NCI-H2107 treated with DMSO at 0.1 percent for 48 hours (cell line): ENCODE results near the gene GASK1A.
"Not testable (repeated sequence)": the region's sequence is repeated elsewhere in the genome, so short reads cannot be mapped to it uniquely, and the experiment has no call there.

Experiments used
- DNase-seq: peaks from one replicate; lab custom pipeline; 2025; ENCODE audit not compliant: unreplicated experiment; lab: John Stamatoyannopoulos, UW

GASK1A gene

DNA sequence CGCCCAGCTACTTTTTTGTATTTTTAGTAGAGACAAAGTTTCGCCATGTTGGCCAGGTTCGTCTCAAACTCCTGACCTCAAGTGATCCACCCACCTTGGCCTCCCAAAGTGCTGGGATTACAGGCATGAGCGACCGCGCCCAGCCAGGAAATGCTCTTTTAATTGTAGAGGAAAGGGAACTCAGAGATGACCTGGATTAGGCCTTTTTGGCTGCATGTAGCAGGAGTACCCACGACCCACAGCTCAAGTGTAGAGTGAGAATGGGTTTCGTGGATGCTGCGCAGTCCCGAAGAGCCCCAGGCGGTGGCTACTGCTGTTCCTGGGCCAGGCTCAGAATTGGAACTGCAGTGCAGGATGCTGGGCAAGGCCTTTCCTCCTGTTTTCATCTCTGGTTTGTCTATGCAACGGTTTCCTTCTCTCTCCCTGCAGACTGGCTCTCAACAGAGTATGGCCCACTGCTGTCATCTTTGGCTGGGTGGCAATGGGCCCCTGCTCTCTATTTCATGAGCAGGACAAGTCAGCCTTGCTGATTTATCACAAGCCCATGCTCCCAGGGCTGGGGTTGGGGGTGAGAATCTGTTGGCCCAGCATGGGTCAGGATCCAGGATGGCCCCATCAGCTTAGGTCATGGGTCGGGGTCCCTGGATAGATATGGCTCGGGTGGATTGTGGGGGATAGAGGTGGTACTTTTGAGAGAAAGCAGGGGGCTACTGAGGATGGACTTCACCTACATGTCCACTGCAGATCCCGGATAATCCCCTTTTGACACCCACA lies 51.2 kb downstream of the GASK1A start:
- no peak for DNase-seq

DNA sequence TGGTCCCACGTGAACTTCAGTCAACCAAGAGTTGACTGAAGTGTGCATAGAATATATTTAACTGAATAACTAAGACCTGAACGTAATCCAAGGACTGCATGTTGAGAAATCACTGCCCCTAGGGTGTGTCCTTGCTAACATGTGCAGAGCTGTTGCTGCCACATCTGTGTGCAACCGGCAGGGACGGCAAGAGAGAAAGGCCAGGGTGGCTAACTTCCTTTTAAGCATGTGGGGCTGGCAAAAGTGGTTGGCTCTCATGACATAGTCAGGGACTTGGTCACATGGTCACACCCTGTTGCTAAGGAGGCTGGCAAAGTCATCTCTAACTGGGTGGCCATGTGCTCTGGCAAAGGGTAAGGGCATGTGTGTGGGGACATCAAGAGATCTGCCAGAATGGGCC lies 52.4 kb downstream of the GASK1A start:
- DNase-seq = no peak

DNA sequence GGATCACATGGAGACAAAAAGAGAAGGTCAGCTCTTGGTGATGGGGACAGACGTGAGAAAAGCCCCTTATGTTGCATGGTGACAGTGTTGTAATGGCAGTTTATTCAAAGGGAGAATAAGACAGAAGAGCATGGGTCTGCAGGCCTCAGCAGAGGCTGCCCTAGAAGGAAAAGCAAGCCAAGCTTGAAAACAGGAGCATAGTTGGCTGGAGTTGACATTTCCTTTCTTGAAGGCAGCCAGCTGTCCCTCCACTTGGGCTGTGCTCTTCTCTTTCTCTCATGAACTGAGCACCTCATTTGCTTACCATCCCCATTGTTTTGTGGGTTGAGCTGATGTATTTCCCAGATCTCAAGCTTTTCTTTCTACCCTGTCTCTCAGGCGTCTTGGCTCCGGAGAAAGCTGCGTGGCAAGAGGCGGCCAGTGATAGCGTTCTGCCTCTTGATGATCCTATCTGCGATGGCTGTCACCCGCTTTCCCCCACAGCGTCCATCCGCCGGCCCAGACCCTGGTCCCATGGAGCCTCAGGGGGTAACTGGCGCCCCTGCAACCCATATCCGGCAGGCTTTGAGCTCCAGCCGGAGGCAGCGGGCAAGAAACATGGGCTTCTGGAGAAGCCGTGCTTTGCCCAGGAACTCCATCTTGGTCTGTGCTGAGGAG lies 52.9 kb downstream of the GASK1A start:
- DNase-seq = no peak

DNA sequence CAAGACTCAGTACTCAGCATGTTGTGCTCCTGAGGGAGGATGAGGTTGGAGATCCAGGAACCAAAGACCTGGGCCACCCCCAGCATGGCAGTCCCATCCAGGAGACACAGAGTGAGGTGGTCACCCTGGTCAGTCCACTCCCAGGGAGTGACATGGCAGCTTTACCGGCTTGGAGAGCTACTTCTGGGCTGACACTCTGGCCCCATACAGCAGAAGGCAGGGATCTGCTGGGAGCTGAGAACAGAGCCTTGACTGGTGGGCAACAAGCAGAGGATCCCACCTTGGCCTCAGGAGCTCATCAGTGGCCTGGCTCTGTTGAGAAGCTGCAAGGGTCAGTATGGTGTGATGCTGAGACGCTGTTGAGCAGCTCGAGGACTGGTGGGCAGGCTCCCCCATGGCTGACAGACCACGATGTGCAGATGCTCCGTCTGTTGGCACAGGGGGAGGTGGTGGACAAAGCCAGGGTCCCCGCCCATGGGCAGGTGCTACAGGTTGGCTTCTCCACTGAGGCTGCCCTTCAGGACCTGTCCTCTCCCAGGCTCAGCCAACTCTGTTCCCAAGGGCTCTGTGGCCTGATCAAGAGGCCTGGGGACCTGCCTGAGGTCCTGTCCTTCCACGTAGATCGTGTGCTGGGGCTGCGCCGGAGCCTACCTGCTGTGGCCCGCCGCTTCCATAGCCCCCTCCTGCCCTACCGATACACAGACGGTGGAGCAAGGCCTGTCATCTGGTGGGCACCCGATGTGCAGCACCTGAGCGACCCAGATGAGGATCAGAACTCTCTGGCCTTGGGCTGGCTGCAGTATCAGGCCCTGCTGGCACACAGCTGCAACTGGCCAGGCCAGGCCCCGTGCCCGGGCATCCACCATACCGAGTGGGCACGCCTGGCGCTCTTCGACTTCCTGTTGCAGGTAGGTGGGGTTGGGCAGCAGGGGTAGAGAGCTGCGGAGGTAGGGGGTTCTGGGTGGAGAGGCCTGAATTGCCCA lies 53.8 kb downstream of the GASK1A start:
- no peak for DNase-seq

GRCh38 chr3:43034200-43034599 lies 55.1 kb downstream of the GASK1A start:
- DNase-seq = no peak

GRCh38 chr3:43034911-43035310 lies 55.8 kb downstream of the GASK1A start:
- DNase-seq = no peak

DNA sequence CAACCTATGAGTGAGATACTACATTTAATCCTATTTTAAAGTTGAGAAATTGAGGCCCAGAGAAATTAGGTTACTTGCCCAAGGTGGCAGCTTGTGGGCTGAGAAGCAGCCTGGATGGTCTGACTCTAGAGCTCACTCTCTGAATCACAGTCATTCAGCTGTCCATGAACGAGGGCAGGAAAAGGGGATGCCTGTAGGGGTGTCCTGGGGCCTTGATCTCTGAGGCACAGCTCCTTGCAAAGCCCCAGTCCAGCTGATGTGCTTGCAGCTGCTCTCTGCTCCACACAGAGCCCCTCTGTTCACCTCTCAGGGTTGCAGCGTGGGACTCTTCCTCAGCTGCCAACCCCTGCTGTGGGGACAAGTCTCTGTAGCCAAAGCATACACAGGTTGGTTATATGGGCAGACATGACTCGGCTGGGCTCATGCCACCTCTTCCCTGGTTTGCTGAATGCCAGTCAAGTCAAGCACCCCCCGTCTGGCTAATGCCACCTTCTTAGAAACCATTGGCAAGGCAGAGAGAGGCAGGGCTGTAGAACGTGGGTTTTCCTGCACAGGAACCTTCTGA lies 56.8 kb downstream of the GASK1A start:
- DNase-seq = no peak

DNA sequence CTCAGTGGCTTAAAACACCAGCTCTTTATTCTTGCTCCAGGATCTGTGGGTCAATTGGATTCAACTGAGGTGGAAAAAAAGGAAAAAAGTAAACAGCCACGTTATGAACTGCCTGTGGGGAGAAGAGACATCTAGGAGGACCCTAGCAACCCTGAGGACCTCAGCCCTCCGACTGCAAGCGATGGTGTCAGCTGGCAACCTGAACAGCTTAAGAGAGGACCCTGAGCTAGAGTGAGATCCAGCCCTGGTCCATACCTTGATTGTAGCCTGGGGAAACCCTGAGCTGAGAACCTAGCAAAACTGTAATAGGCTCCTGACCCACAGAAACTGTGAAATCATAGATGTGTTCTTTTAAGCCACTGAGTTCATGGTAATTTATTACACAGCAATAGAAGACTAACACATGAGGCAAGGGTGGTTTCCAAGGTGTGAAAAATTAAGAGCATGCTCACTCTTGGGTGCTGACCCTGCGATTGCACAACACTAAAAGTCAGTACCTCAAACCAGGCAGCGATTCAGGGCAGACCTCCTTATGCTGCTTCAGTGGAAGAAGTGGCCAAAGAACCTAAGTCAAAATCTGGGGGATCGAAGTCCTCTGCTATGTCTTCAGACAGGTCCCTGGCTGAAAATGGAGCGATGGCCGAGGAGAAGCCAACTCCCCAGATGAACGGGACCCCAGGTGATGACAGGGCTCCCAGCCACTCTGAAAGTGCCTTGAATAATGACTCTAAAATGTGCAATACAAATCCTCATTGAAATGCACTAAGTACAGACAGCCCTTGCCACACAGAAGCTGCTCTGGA lies 57.7 kb downstream of the GASK1A start:
- DNase-seq = no peak

- no peak for DNase-seq
These were observed 58.9 kb downstream of the GASK1A start for GRCh38 chr3:43038010-43038409.

DNA sequence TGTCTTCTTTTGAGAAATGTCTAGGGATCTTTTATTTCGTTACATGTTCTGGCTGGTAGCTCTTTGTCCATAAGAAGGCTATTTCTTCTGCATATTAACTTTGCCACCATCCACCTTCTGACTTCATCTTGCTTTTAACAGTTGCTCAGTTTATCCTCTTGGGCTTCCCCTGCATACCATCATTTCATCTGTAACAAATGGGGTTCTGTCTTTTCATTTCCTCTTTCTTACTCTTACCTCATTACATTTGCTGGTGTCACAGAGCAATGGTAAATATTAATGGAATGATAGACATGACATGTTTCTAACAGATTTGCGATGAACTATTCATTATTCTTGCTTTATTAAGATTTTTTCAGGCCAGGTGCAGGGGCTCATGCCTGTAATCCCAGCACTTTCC lies 62.4 kb downstream of the GASK1A start:
- no peak for DNase-seq

- no peak for DNase-seq
These were observed 64.1 kb downstream of the GASK1A start for GRCh38 chr3:43043071-43043766.

- no peak for DNase-seq
These were observed 64.7 kb downstream of the GASK1A start for GRCh38 chr3:43043793-43044192.

DNA sequence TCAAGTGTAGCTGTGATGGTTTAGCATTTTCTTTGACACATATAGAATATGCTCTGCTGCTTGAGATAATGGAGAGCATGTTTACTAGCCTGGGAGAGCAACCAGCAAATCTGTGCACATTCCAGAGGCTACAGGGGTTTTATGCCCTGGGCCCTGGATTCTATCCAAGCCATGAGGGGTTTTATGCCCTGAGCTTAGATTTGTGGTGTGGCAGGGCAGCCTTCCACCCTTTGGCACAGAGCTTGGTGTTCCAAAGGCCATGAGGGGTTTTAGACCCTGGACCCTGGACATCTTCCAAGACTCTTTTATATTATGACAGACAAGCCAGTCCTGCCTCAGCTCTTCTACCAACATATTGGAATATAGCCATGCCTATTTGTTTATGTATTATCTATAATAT lies 66.0 kb downstream of the GASK1A start:
- DNase-seq = not testable (repeated sequence)

- DNase-seq = no peak
These were observed 67.5 kb downstream of the GASK1A start for GRCh38 chr3:43046583-43046982.

DNA sequence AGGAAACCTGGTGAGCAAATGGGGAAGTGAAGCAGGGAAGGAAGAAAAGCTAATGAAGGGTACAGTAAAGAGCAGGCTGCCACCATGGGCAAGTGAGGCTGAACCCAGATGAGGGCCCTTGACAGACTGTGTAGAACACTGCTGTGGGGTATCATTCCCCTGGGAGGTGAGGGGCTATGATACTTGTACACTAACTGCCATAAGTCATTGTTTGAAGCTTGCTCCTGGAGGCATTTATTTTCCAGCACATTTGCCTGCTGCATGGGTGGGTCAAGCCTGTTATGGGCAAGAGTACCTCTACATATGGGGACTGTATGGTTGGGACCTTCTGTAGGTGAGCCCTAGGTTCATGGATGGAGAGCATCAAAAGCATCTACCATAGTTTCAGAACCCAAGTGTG lies 69.4 kb downstream of the GASK1A start:
- no peak for DNase-seq

DNA sequence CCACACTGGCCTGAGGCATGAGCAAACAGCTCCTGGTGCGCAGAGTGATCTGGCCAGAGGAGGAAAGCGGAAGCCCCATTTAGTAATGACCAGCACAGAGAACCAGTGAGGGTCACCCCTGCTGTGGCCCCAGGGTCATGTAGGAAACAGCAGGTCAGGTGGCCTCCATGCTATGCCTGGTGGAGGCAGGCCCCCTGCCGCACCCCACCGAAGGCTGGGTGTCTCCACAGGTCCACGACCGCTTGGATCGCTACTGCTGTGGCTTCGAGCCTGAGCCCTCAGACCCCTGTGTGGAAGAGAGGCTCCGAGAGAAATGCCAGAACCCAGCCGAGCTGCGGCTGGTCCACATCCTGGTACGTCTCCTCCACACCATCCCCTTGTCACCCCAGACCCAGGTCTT lies 74.2 kb downstream of the GASK1A start:
- no peak for DNase-seq

DNA sequence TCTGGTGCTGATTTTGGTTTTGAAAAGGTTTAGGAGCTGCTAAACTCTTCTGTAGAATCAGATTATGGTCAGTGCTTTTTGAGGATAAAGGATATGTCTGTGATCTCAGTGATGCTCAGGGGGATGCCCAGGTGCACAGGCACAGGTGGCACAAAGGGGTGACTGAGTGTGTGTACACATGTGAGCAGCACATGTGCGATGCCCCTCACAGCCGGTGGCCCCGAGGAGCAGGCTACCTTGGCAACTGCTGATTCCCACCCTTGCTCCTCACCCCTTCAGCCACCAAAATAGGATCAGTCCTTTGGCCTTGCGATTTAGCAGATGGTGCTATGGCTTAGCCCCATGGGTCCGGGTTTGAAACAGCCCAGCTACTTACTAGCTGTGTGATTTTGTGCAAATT lies 75.6 kb downstream of the GASK1A start:
- DNase-seq = no peak

GRCh38 chr3:43055393-43055792 lies 76.3 kb downstream of the GASK1A start:
- no peak for DNase-seq

GRCh38 chr3:43055806-43056770 lies 77.0 kb downstream of the GASK1A start:
- DNase-seq = no peak
